ENCODE data around the gene PIPOX. TPM values are rescaled to one million over a fixed set of nuclear protein-coding genes. Genes with fewer than 3 reads are reported as not detected.

The PIPOX gene
- total RNA-seq, 4 donors from 2014 or later = 0.58 to 1.7 (median 0.93) TPM; not detected in 1

- no peak for DNase-seq
- Histone ChIP-seq H3K4me3 (replicated peaks in 1 of 3) (no peak overlapping the region), H3K4me1 (peaks cover 4 to 12% of the 10 kb centered on the region in 2 donors), H3K36me3 (no peaks in the 10 kb centered on the region), H3K27ac (no peak overlapping the region), H3K27me3 (no peaks in the 10 kb centered on the region), H3K9me3 (no peaks in the 10 kb centered on the region)
- WGBS, 2 donors = 60 to 65% methylated on average over 11 of the region's 11 CpGs
- TF ChIP-seq CTCF (IDR thresholded peaks at IDR 0.05) (no peak), POLR2A (IDR thresholded peaks at IDR 0.05) (no peak)
- intact Hi-C loops (cut with DNase I) = no loop called here
Observed at GRCh38 chr17:29042026-29042678, 789 bp upstream of the PIPOX start.

DNA sequence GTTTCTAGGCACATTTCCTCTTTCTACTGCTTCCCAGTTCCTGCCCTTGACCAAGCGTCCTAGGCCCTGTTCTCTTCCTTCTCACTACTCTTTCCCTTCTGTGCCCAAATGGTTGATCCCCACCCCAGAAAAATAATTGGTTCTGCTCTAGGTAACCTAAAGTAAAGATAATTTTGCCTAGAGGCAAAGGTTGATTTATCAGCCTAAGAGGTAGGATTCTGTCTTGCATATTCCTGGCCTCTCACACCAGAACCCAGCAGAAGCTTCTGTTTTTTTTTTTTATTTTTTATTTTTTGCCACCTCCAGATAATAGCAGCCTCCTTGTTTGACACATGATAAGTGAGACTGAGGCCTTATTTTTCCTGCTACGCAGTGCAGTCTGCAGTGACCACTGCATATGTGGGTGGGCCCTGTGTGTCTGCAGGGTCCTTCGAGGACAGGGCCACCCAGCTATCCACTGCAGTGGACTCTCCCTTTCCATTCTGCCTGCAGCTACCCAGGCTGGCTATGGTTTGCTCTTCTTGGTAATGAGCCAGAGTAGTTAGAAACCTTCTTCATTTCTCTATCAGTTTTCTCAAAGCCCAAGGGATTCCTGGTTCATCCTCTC, 701 bp downstream of the PIPOX start:
- no peaks in the 10 kb centered on the region for H3K27me3 ChIP-seq
- no peak overlapping the region for H3K4me3 ChIP-seq (replicated peaks in 1 of 3)
- TF ChIP-seq POLR2A (IDR thresholded peaks at IDR 0.05) (no peak), CTCF (IDR thresholded peaks at IDR 0.05) (no peak)
- DNase-seq = no peak
- 78 to 92% methylated on average over 3 of the region's 3 CpGs for WGBS, 2 donors
- H3K4me1 ChIP-seq = peaks cover 4 to 12% of the 10 kb centered on the region in 2 donors
- no peaks in the 10 kb centered on the region for H3K9me3 ChIP-seq
- H3K36me3 ChIP-seq = no peaks in the 10 kb centered on the region
- intact Hi-C loops (cut with DNase I) = no loop called here
- H3K27ac ChIP-seq = no peak overlapping the region

GRCh38 chr17:29045026-29045425, 2.1 kb downstream of the PIPOX start:
- WGBS, 2 donors = 85 to 93% methylated on average over 4 of the region's 4 CpGs
- no peaks in the 10 kb centered on the region for H3K36me3 ChIP-seq
- intact Hi-C loops (cut with DNase I) = no loop called here
- TF ChIP-seq POLR2A (IDR thresholded peaks at IDR 0.05) (no peak), CTCF (IDR thresholded peaks at IDR 0.05) (no peak)
- H3K4me3 ChIP-seq (replicated peaks in 1 of 3) = no peak overlapping the region
- H3K27ac ChIP-seq = no peak overlapping the region
- H3K27me3 ChIP-seq = no peaks in the 10 kb centered on the region
- no peaks in the 10 kb centered on the region for H3K9me3 ChIP-seq
- DNase-seq = no peak
- peaks cover 4 to 12% of the 10 kb centered on the region in 2 donors for H3K4me1 ChIP-seq

GRCh38 chr17:29045734-29046472, 3.0 kb downstream of the PIPOX start:
- TF ChIP-seq CTCF (IDR thresholded peaks at IDR 0.05) = no peak
- TF ChIP-seq POLR2A (IDR thresholded peaks at IDR 0.05) = no peak
- no peaks in the 10 kb centered on the region for H3K36me3 ChIP-seq
- H3K27me3 ChIP-seq = no peaks in the 10 kb centered on the region
- intact Hi-C loops (cut with DNase I) = no loop called here
- 76 to 86% methylated on average over 7 of the region's 7 CpGs for WGBS, 2 donors
- H3K4me1 ChIP-seq = peaks cover 4 to 12% of the 10 kb centered on the region in 2 donors
- H3K4me3 ChIP-seq (replicated peaks in 1 of 3) = no peak overlapping the region
- H3K27ac ChIP-seq = no peak overlapping the region
- no peaks in the 10 kb centered on the region for H3K9me3 ChIP-seq
- no peak for DNase-seq

DNA sequence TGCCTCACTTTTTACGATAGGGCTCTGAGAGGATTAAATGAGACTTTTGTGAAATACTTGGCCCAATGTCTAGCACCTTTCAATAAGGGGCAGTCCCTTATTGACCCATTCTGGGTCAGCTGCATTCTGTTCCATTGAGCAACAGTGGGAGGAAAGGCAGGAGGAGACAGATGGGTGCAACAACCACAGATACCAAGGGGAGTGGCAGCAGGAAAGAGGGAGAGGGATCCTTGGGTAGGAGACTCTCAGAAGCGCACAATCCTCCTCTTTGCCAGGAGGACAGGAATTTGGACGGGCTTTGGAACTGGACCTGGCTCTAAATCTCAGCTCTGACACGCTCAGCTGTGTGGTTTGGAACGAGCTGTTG, 3.5 kb downstream of the PIPOX start:
- 81 to 87% methylated on average over 5 of the region's 5 CpGs for WGBS, 2 donors

More for the DNA sequence above, 3.5 kb downstream of the PIPOX start:
- intact Hi-C loops (cut with DNase I) = no loop called here
- Histone ChIP-seq H3K4me3 (replicated peaks in 1 of 3) (no peak overlapping the region), H3K4me1 (peaks cover 4 to 12% of the 10 kb centered on the region in 2 donors), H3K27ac (no peak overlapping the region), H3K9me3 (no peaks in the 10 kb centered on the region), H3K27me3 (no peaks in the 10 kb centered on the region), H3K36me3 (no peaks in the 10 kb centered on the region)
- no peak for DNase-seq
- no peak for TF ChIP-seq CTCF (IDR thresholded peaks at IDR 0.05)
- no peak for TF ChIP-seq POLR2A (IDR thresholded peaks at IDR 0.05)
